Neural crest cell (in vitro differentiated cells): ENCODE results near the gene MRPS2. TPM values are rescaled to one million over a fixed set of nuclear protein-coding genes. Genes with fewer than 3 reads are reported as not detected.
A peak's percentile ranks its signal among the peaks of the same experiment; 100 is the strongest.

Source experiments
- DNase-seq: peaks from one replicate; pipeline ENCODE4 v3.0.0; 2021; ENCODE audit warnings: low read depth, mixed read lengths, low spot score
- H3K27ac Mint-ChIP-seq: one replicate; pipeline ENCODE4 v1.8.0; 2021; ENCODE audit warnings: mild to moderate bottlenecking, mixed read lengths; ENCODE audit not compliant: unreplicated experiment
- H3K27me3 Mint-ChIP-seq: 2 replicates; pipeline ENCODE4 v1.8.0; 2021; ENCODE audit warnings: low read depth, mild to moderate bottlenecking, mixed read lengths
- H3K36me3 Mint-ChIP-seq: 2 replicates; pipeline ENCODE4 v1.8.0; 2021; ENCODE audit warnings: low read depth, mild to moderate bottlenecking, mixed read lengths
- H3K4me1 Mint-ChIP-seq: 2 replicates; pipeline ENCODE4 v1.8.0; 2021; ENCODE audit warnings: mixed read lengths
- H3K4me3 Mint-ChIP-seq: one replicate; pipeline ENCODE4 v1.8.0; 2021; ENCODE audit warnings: mild to moderate bottlenecking, mixed read lengths
- H3K9me3 Mint-ChIP-seq: 2 replicates; pipeline ENCODE4 v1.8.0; 2021; ENCODE audit warnings: mixed read lengths
- CTCF ChIP-seq: fragments of 200-600 bp; sonication (generic); conservative IDR thresholded peaks from 2 replicates; pipeline ENCODE4 v1.5.0; 2021; ENCODE audit warnings: antibody characterized with exemption, mild to moderate bottlenecking
- total RNA-seq: library from RNA; stranded (reverse); gene quantifications from 2 replicates; pipeline ENCODE4 v1.2.1, GENCODE V29; 2021

MRPS2 gene
- total RNA-seq, 1 donor from 2014 or later = 60.6 TPM

- TF ChIP-seq CTCF = no peak
- Mint-ChIP-seq H3K27ac (no peak within 1 kb of the TSS), H3K36me3 (no peaks in the 10 kb centered on the region), H3K4me1 (peaks cover 17% of the 10 kb centered on the region), H3K4me3 (no peak within 1 kb of the TSS), H3K9me3 (no peaks in the 10 kb centered on the region), H3K27me3 (no peaks in the 10 kb centered on the region)
- DNase-seq = no peak
These were observed 20.6 kb downstream of the MRPS2 start, which contains the start of gene LCN1 for GRCh38 chr9:135520916-135521607. Gene LCN1 (plus strand): TSS chr9:135521440. CDS start chr9:135521498, 58 bp downstream.

- TF ChIP-seq CTCF = no peak
- peaks cover 14% of the 10 kb centered on the region for H3K4me1 Mint-ChIP-seq
- H3K4me3 Mint-ChIP-seq = no peak overlapping the region
- H3K9me3 Mint-ChIP-seq = no peaks in the 10 kb centered on the region
- no peak overlapping the region for H3K27ac Mint-ChIP-seq
- no peaks in the 10 kb centered on the region for H3K27me3 Mint-ChIP-seq
- DNase-seq = no peak
- H3K36me3 Mint-ChIP-seq = no peaks in the 10 kb centered on the region
These were observed 21.2 kb downstream of the MRPS2 start for GRCh38 chr9:135521608-135522095.

GRCh38 chr9:135522137-135522877, 21.8 kb downstream of the MRPS2 start:
- Mint-ChIP-seq H3K4me1 (peaks cover 14% of the 10 kb centered on the region), H3K9me3 (no peaks in the 10 kb centered on the region), H3K4me3 (no peak overlapping the region), H3K36me3 (no peaks in the 10 kb centered on the region), H3K27me3 (no peaks in the 10 kb centered on the region), H3K27ac (peak overlapping the region; percentile 78)
- TF ChIP-seq CTCF = no peak
- no peak for DNase-seq

- Mint-ChIP-seq H3K27ac (no peak overlapping the region), H3K4me1 (peaks cover 11% of the 10 kb centered on the region), H3K36me3 (no peaks in the 10 kb centered on the region), H3K27me3 (no peaks in the 10 kb centered on the region), H3K4me3 (no peak overlapping the region), H3K9me3 (no peaks in the 10 kb centered on the region)
- TF ChIP-seq CTCF = no peak
- no peak for DNase-seq
These were observed 22.4 kb downstream of the MRPS2 start for GRCh38 chr9:135522931-135523330.

GRCh38 chr9:135523521-135524129, 23.1 kb downstream of the MRPS2 start:
- no peak for TF ChIP-seq CTCF
- H3K27ac Mint-ChIP-seq = no peak overlapping the region
- H3K4me3 Mint-ChIP-seq = no peak overlapping the region
- no peak for DNase-seq
- H3K36me3 Mint-ChIP-seq = no peaks in the 10 kb centered on the region
- no peaks in the 10 kb centered on the region for H3K9me3 Mint-ChIP-seq
- peaks cover 4% of the 10 kb centered on the region for H3K4me1 Mint-ChIP-seq
- no peaks in the 10 kb centered on the region for H3K27me3 Mint-ChIP-seq
